ENCODE measurements around the gene EIF2AK2.

- TF ChIP-seq CTCF (conservative IDR thresholded peaks at IDR 0.05 in 1 of 2, IDR thresholded peaks at IDR 0.05 in 1 of 2; ENCODE audit: extremely low read depth in 1 of 2, insufficient read depth in 1 of 2, low read depth in 1 of 2, low read length in 2 of 2) (no peak), EZH2 (IDR thresholded peaks at IDR 0.05; ENCODE audit: borderline replicate concordance, low read length) (no peak)
Observed at GRCh38 chr2:37068686-37069085, 88.1 kb downstream of the EIF2AK2 start.

Data from mammary epithelial cell (primary cell).